ENCODE measurements around the gene IFNL1.

DNA sequence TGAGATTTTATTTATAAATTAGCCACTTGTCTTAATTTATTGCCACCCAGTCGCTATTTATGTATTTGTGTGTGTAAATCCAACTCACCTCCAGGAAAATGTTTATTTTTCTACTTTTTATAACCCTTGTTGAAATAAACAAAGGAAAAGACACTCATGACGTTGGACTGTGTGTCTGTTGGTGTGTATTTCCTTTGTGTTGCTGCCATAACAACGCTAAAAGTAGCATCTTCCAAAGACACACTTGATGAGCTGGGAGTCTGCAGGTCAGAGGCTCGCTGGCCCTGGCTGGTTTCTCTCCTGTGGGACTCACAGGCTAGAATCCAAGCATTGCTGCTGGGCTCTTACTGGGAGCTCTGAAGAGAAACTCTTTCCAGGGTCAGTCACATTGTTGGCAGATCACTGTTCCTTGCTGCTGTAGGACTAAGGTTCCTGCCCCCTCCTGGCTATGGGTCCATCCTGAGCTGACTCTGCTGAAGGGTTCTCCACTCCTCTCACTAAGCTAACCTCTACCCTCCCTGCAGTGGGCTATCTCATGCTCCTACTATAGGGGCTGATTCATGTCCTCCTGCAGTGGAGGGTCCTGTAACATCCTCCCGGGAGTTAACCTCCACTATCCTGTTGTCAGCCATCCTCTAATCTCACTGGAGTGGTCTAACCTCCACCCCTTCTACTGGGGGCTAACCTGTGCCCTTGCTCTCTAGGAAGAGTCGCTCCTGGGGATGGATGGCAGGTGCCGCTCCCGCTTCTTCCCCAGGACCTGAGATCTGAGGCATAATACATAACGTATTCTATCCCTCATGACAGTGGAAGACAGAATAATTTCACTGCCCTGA is 26.0 kb upstream of the IFNL1 start:
- TF ChIP-seq POLR2A (IDR thresholded peaks at IDR 0.05; ENCODE audit: low read depth, low read length) (no peak), TAF1 (IDR thresholded peaks at IDR 0.05; ENCODE audit: low read depth, low read length) (no peak), POLR2AphosphoS5 (IDR thresholded peaks at IDR 0.05; ENCODE audit: low read depth, low read length) (no peak), SPI1 (IDR thresholded peaks at IDR 0.05; ENCODE audit: low read depth, low read length) (no peak)

Measured in GM12891 (cell line).